Endothelial cell (in vitro differentiated cells): ENCODE measurements around the gene ZNF79. TPM values are rescaled to one million over a fixed set of nuclear protein-coding genes. Genes with fewer than 3 reads are reported as not detected.

ENCODE experiments used
- DNase-seq: peaks from one replicate; pipeline ENCODE4 v3.0.0; 2021; ENCODE audit warnings: low spot score
- H3K27ac Mint-ChIP-seq: one replicate; pipeline ENCODE4 v1.8.0; 2021; ENCODE audit warnings: mixed read lengths, inconsistent platforms; ENCODE audit not compliant: unreplicated experiment
- H3K27me3 Mint-ChIP-seq: one replicate; pipeline ENCODE4 v1.8.0; 2021; ENCODE audit warnings: mild to moderate bottlenecking, moderate library complexity, mixed read lengths, inconsistent platforms; ENCODE audit not compliant: unreplicated experiment
- H3K36me3 Mint-ChIP-seq: one replicate; pipeline ENCODE4 v1.8.0; 2021; ENCODE audit warnings: mild to moderate bottlenecking, low read depth, mixed read lengths, inconsistent platforms; ENCODE audit not compliant: unreplicated experiment
- H3K4me1 Mint-ChIP-seq: one replicate; pipeline ENCODE4 v1.8.0; 2021; ENCODE audit warnings: mild to moderate bottlenecking, mixed read lengths, inconsistent platforms; ENCODE audit not compliant: unreplicated experiment
- H3K4me3 Mint-ChIP-seq: one replicate; pipeline ENCODE4 v1.8.0; 2021; ENCODE audit warnings: mild to moderate bottlenecking, mixed read lengths, inconsistent platforms; ENCODE audit not compliant: unreplicated experiment
- H3K9me3 Mint-ChIP-seq: one replicate; pipeline ENCODE4 v1.8.0; 2021; ENCODE audit warnings: mixed read lengths, inconsistent platforms; ENCODE audit not compliant: unreplicated experiment
- total RNA-seq: library from RNA; stranded (reverse); fragmentation: NEBNext Ultra II Directional; extraction: Animal tissue kit (Norgen Biotek cat#: 25700); gene quantifications from one replicate; pipeline ENCODE4 v1.2.1, GENCODE V29; 2021; ENCODE audit not compliant: unreplicated experiment
- TF ChIP-seq, protein P1 (sequence below): fragments of 200-600 bp; sonication (generic); IDR thresholded peaks from one replicate; pipeline ENCODE4 v1.5.0; 2021; ENCODE audit warnings: antibody characterized with exemption; ENCODE audit not compliant: unreplicated experiment

ZNF79 gene
- total RNA-seq, 1 donor from 2014 or later, result 12.6 TPM

DNA sequence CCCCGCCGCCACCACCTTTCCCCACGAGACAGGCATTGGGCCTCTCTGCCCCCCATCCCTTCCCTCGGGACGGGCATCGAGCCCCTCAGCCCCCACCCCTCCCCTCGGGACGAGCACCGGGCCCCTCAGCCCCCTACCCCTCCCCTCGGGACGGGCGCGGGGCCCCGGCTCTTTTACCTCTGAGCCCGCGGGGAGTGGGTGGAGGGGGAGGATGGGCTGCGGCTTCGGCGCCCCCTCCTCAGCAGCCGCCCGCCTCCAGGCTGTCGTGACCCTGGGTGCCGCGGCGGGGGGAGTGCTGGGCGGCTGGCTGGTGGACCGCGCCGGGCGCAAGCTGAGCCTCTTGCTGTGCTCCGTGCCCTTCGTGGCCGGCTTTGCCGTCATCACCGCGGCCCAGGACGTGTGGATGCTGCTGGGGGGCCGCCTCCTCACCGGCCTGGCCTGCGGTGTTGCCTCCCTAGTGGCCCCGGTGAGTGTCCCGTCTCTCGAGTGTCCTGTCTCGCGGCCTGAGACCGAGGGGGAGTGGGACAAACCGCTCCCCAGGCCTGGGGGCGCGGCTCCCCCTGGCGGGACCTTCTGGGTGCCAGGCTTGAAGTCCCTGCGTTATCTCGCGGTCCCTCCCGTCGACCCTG, 26.4 kb upstream of the ZNF79 start:
- peaks cover 6% of the 10 kb centered on the region for H3K27me3 Mint-ChIP-seq
- no peak overlapping the region for H3K27ac Mint-ChIP-seq
- peak; percentile 41 for DNase-seq
- H3K36me3 Mint-ChIP-seq, result no peaks in the 10 kb centered on the region
- TF ChIP-seq, protein P1, sequence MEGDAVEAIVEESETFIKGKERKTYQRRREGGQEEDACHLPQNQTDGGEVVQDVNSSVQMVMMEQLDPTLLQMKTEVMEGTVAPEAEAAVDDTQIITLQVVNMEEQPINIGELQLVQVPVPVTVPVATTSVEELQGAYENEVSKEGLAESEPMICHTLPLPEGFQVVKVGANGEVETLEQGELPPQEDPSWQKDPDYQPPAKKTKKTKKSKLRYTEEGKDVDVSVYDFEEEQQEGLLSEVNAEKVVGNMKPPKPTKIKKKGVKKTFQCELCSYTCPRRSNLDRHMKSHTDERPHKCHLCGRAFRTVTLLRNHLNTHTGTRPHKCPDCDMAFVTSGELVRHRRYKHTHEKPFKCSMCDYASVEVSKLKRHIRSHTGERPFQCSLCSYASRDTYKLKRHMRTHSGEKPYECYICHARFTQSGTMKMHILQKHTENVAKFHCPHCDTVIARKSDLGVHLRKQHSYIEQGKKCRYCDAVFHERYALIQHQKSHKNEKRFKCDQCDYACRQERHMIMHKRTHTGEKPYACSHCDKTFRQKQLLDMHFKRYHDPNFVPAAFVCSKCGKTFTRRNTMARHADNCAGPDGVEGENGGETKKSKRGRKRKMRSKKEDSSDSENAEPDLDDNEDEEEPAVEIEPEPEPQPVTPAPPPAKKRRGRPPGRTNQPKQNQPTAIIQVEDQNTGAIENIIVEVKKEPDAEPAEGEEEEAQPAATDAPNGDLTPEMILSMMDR, result no peak
- no peaks in the 10 kb centered on the region for H3K9me3 Mint-ChIP-seq
- peaks cover 3% of the 10 kb centered on the region for H3K4me1 Mint-ChIP-seq
- peak overlapping the region; percentile 83 for H3K4me3 Mint-ChIP-seq

DNA sequence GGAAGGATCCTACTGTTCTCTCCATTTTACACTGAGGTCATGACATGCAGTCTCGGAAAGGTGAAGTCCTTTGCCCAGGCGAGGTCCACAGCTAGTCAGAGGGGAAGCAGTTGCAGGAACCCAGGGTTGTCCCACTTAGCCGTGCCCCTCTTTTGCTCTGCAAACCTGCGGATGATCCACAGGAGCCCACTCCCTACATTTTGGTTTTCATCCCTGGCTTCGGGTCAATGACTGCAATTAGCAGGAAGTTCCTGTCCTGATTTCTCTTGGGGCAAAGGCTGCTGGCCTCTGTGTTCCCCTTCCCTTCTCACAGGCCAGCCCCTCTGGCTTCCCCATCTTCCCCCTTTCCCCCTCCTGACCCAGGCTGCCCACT, 25.9 kb upstream of the ZNF79 start:
- peak overlapping the region; percentile 83 for H3K4me3 Mint-ChIP-seq
- peaks cover 3% of the 10 kb centered on the region for H3K4me1 Mint-ChIP-seq
- DNase-seq, result no peak
- no peaks in the 10 kb centered on the region for H3K36me3 Mint-ChIP-seq
- TF ChIP-seq, protein P1, result no peak
- no peaks in the 10 kb centered on the region for H3K9me3 Mint-ChIP-seq
- H3K27me3 Mint-ChIP-seq, result peaks cover 6% of the 10 kb centered on the region
- H3K27ac Mint-ChIP-seq, result no peak overlapping the region

DNA sequence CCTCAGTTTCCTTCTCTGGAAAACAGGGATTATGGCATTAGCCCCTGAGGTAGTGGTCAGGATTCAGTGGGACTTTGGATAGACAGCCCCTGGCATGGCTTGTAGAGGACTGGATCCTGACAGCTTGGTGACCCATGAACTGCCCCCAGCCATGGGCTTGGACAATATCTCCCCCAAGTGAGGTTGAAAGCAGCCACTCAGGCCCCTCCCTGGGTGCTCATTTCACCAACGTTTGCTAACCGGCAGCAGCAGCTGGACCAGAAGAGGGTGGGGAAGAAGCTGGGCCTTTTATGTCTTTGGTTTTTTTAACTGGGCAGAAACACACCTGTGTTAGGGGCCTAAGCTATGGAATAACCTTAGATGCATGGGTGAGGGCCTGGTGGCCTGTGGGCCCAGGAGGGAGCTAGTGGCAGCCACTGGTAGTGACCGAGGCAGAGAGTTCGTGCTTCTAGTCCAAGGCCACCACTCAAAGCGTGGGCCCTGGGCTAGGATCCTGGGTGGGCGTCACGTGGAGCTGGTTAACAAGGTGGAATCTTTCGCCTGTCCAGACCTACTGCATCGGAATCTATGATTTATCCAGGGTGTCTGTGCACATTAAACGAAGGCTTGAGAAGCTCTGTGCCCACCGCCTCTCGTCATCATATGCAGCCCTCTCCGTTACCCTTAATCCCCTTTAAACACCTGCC, 25.3 kb upstream of the ZNF79 start:
- Mint-ChIP-seq H3K27ac (no peak overlapping the region), H3K36me3 (no peaks in the 10 kb centered on the region)
- TF ChIP-seq, protein P1, result no peak

DNA sequence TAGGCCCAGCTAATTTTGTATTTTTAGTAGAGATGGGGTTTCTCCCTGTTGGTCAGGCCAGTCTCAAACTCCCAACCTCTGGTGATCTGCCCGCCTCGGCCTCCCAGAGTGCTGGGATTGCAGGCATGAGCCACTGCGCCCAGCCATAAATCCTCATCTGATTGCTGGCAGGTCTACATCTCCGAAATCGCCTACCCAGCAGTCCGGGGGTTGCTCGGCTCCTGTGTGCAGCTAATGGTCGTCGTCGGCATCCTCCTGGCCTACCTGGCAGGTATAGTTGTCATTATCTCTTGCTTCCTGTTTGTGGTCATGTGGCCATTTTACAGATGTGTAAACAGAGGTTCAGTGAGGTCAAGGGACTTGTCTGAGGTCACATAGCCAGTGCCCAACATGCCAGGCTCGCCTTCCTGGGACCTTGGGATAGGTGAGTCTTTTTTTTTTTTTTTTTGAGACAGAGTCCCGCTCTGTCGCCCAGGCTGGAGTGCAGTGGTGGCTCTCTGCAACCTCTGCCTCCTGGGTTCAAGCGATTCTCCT, 24.4 kb upstream of the ZNF79 start:
- H3K27ac Mint-ChIP-seq, result no peak overlapping the region
- H3K4me1 Mint-ChIP-seq, result peaks cover 3% of the 10 kb centered on the region
- TF ChIP-seq, protein P1, result no peak
- H3K4me3 Mint-ChIP-seq, result no peak overlapping the region
- no peaks in the 10 kb centered on the region for H3K9me3 Mint-ChIP-seq
- DNase-seq, result no peak
- no peaks in the 10 kb centered on the region for H3K36me3 Mint-ChIP-seq
- peaks cover 6% of the 10 kb centered on the region for H3K27me3 Mint-ChIP-seq

More for the DNA sequence above, 25.3 kb upstream of the ZNF79 start:
- Mint-ChIP-seq H3K9me3 (no peaks in the 10 kb centered on the region), H3K27me3 (peaks cover 6% of the 10 kb centered on the region), H3K4me3 (peak overlapping the region; percentile 83), H3K4me1 (peaks cover 3% of the 10 kb centered on the region)
- DNase-seq, result no peak
